Stomach smooth muscle (tissue), 2 donors: ENCODE measurements around the gene ZNF618.

Source experiments
- H3K27ac ChIP-seq: one replicate; pipeline ENCODE4 v1.7.0; 2013; ENCODE audit warnings: mild to moderate bottlenecking, low read length, inconsistent platforms
- H3K27me3 ChIP-seq, 2 donors: one replicate each; pipeline ENCODE4 v1.7.0; 2013; ENCODE audit warnings: low read length in 2 of 2; ENCODE audit not compliant: insufficient read depth in 2 of 2, control insufficient read depth in 1 of 2
- H3K36me3 ChIP-seq, 2 donors: one replicate each; pipeline ENCODE4 v1.7.0; 2013; ENCODE audit warnings: low read length in 2 of 2; ENCODE audit not compliant: control insufficient read depth in 2 of 2, insufficient read depth in 2 of 2
- H3K4me1 ChIP-seq: one replicate; pipeline ENCODE4 v1.7.0; 2013; ENCODE audit warnings: low read length; ENCODE audit not compliant: control insufficient read depth, insufficient read depth
- H3K4me3 ChIP-seq, 2 donors: one replicate each; pipeline ENCODE4 v1.7.0; 2013; ENCODE audit warnings: low read length in 2 of 2
- H3K9ac ChIP-seq, 2 donors: one replicate each; pipeline ENCODE4 v1.7.0; 2013; ENCODE audit warnings: low read length in 2 of 2, mild to moderate bottlenecking in 1 of 2
- H3K9me3 ChIP-seq, 2 donors: one replicate each; pipeline ENCODE4 v1.7.0; 2013; ENCODE audit warnings: low read length in 2 of 2; ENCODE audit not compliant: control insufficient read depth in 2 of 2
- donor health status: healthy.
- donor health status: Pancreatic carcinoma.

The ZNF618 gene

GRCh38 chr9:114085387-114085789 is 209.3 kb downstream of the ZNF618 start:
- Histone ChIP-seq H3K9ac (no peak overlapping the region), H3K27ac (no peak overlapping the region), H3K4me3 (no peak overlapping the region), H3K9me3 (no peaks in the 10 kb centered on the region), H3K36me3 (no peaks in the 10 kb centered on the region), H3K4me1 (peaks cover 7% of the 10 kb centered on the region), H3K27me3 (no peaks in the 10 kb centered on the region)

- Histone ChIP-seq H3K9me3 (no peaks in the 10 kb centered on the region), H3K4me3 (no peak overlapping the region), H3K27ac (no peak overlapping the region), H3K4me1 (peaks cover 7% of the 10 kb centered on the region), H3K27me3 (no peaks in the 10 kb centered on the region), H3K9ac (no peak overlapping the region), H3K36me3 (no peaks in the 10 kb centered on the region)
Measured at GRCh38 chr9:114086009-114086408, 209.9 kb downstream of the ZNF618 start.

GRCh38 chr9:114086607-114087006 is 210.5 kb downstream of the ZNF618 start:
- Histone ChIP-seq H3K4me3 (no peak overlapping the region), H3K36me3 (no peaks in the 10 kb centered on the region), H3K27ac (no peak overlapping the region), H3K27me3 (no peaks in the 10 kb centered on the region), H3K4me1 (peaks cover 7% of the 10 kb centered on the region), H3K9ac (no peak overlapping the region), H3K9me3 (no peaks in the 10 kb centered on the region)

- no peaks in the 10 kb centered on the region for H3K9me3 ChIP-seq
- no peaks in the 10 kb centered on the region for H3K36me3 ChIP-seq
- H3K27ac ChIP-seq = no peak overlapping the region
- peaks cover 5% of the 10 kb centered on the region for H3K4me1 ChIP-seq
- peaks cover 0 to 2% of the 10 kb centered on the region in 2 donors for H3K27me3 ChIP-seq
- no peak overlapping the region for H3K4me3 ChIP-seq
- no peak overlapping the region for H3K9ac ChIP-seq
Measured at GRCh38 chr9:114087721-114088120, 211.6 kb downstream of the ZNF618 start.

- H3K27me3 ChIP-seq = peaks cover 0 to 2% of the 10 kb centered on the region in 2 donors
- no peaks in the 10 kb centered on the region for H3K9me3 ChIP-seq
- no peak overlapping the region for H3K9ac ChIP-seq
- peaks cover 4% of the 10 kb centered on the region for H3K4me1 ChIP-seq
- H3K4me3 ChIP-seq = no peak overlapping the region
- no peak overlapping the region for H3K27ac ChIP-seq
- no peaks in the 10 kb centered on the region for H3K36me3 ChIP-seq
Measured at GRCh38 chr9:114088571-114089170, 212.6 kb downstream of the ZNF618 start.

- Histone ChIP-seq H3K4me1 (peaks cover 4% of the 10 kb centered on the region), H3K9me3 (no peaks in the 10 kb centered on the region), H3K36me3 (no peaks in the 10 kb centered on the region), H3K27me3 (peaks cover 0 to 2% of the 10 kb centered on the region in 2 donors), H3K4me3 (no peak overlapping the region), H3K9ac (no peak overlapping the region), H3K27ac (no peak overlapping the region)
Measured at GRCh38 chr9:114089206-114089840, 213.2 kb downstream of the ZNF618 start.

GRCh38 chr9:114090798-114091197 is 214.7 kb downstream of the ZNF618 start:
- peaks cover 0 to 2% of the 10 kb centered on the region in 2 donors for H3K27me3 ChIP-seq
- H3K4me1 ChIP-seq = no peaks in the 10 kb centered on the region
- H3K9ac ChIP-seq = no peak overlapping the region
- H3K27ac ChIP-seq = no peak overlapping the region
- H3K4me3 ChIP-seq = no peak overlapping the region
- no peaks in the 10 kb centered on the region for H3K36me3 ChIP-seq
- H3K9me3 ChIP-seq = no peaks in the 10 kb centered on the region

- Histone ChIP-seq H3K4me3 (no peak overlapping the region), H3K36me3 (no peaks in the 10 kb centered on the region), H3K27me3 (peaks cover 2 to 3% of the 10 kb centered on the region in 2 donors), H3K9ac (no peak overlapping the region), H3K27ac (no peak overlapping the region), H3K4me1 (no peaks in the 10 kb centered on the region), H3K9me3 (no peaks in the 10 kb centered on the region)
Measured at GRCh38 chr9:114091711-114092110, 215.6 kb downstream of the ZNF618 start.

- H3K4me3 ChIP-seq = no peak overlapping the region
- no peak overlapping the region for H3K9ac ChIP-seq
- no peaks in the 10 kb centered on the region for H3K9me3 ChIP-seq
- no peaks in the 10 kb centered on the region for H3K4me1 ChIP-seq
- H3K27ac ChIP-seq = no peak overlapping the region
- no peaks in the 10 kb centered on the region for H3K36me3 ChIP-seq
- H3K27me3 ChIP-seq = peaks cover 2 to 5% of the 10 kb centered on the region in 2 donors
Measured at GRCh38 chr9:114092336-114092735, 216.2 kb downstream of the ZNF618 start.

- Histone ChIP-seq H3K4me1 (peaks cover 4% of the 10 kb centered on the region), H3K36me3 (no peaks in the 10 kb centered on the region), H3K4me3 (no peak overlapping the region), H3K9ac (no peak overlapping the region), H3K27me3 (peaks cover 7 to 12% of the 10 kb centered on the region in 2 donors), H3K9me3 (no peaks in the 10 kb centered on the region), H3K27ac (no peak overlapping the region)
Measured at GRCh38 chr9:114093031-114093471, 216.9 kb downstream of the ZNF618 start.
